Esophagus muscularis mucosa (tissue), 3 donors: ENCODE data around the gene MOG.

ENCODE experiments used
- POLR2A ChIP-seq: fragments of 450-650 bp; IDR thresholded peaks from one replicate; pipeline ENCODE4 v1.6.1; 2017; ENCODE audit warnings: antibody characterized with exemption, moderate library complexity, mild to moderate bottlenecking, low read depth
- TF ChIP-seq, protein P1 (sequence below), 3 experiments: fragments of 200-600 bp in 2 of 3; fragments of 450-650 bp in 1 of 3; sonication (generic) in 2 of 3; IDR thresholded peaks; one replicate each; pipeline ENCODE4 v1.5.1; 2017 to 2019; ENCODE audit warnings: antibody characterized with exemption in 3 of 3, mild to moderate bottlenecking in 2 of 3, moderate library complexity in 1 of 3

DNA sequence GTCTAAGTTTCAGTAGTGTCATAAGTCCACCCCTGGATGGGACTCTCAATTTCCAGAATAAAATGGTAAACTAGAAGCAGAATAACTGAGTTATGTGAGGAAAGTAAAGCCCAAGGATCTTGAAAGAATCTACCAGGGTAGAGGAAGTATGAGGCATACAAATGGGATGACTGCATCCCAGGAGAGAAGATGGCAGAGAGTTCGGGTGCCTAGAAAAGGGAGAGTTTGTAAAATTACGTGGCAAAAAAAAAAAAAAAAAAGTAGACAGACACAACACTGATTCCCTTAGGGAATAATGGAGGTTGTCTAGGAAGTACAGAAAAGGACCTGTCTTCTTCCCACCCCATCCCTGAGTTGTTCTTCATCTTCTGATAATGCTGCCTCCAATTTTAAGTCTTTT is 27.3 kb upstream of the MOG start:
- no peak for TF ChIP-seq POLR2A
- TF ChIP-seq, protein P1, sequence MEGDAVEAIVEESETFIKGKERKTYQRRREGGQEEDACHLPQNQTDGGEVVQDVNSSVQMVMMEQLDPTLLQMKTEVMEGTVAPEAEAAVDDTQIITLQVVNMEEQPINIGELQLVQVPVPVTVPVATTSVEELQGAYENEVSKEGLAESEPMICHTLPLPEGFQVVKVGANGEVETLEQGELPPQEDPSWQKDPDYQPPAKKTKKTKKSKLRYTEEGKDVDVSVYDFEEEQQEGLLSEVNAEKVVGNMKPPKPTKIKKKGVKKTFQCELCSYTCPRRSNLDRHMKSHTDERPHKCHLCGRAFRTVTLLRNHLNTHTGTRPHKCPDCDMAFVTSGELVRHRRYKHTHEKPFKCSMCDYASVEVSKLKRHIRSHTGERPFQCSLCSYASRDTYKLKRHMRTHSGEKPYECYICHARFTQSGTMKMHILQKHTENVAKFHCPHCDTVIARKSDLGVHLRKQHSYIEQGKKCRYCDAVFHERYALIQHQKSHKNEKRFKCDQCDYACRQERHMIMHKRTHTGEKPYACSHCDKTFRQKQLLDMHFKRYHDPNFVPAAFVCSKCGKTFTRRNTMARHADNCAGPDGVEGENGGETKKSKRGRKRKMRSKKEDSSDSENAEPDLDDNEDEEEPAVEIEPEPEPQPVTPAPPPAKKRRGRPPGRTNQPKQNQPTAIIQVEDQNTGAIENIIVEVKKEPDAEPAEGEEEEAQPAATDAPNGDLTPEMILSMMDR (IDR thresholded peaks at IDR 0.05), result no peak
